B cell (primary cell): Measurements from ENCODE around the gene ACRV1. TPM values are rescaled to one million over a fixed set of nuclear protein-coding genes. Genes with fewer than 3 reads are reported as not detected.

Source experiments
- ATAC-seq: fragments of 200-7000 bp; cut with Tn5 transposase; one replicate; pipeline ENCODE4 v1.10.0; 2021; ENCODE audit warnings: low read depth, mild to moderate bottlenecking, moderate number of reproducible peaks, moderate library complexity
- CTCF ChIA-PET: fragments of 350-600 bp; sonication (Branson Sonifier 250); formaldehyde crosslinking; loops from one replicate; lab custom pipeline; 2021; ENCODE audit warnings: antibody characterized with exemption, inconsistent platforms; lab: Charles Lee
- POLR2A ChIA-PET: fragments of 350-600 bp; sonication (Branson Sonifier 250); formaldehyde crosslinking; loops from one replicate; lab custom pipeline; 2021; ENCODE audit warnings: antibody characterized with exemption; lab: Charles Lee
- DNase-seq: peaks from one replicate; pipeline ENCODE4 v3.0.0; 2013
- H2AFZ ChIP-seq: 2 replicates; pipeline ENCODE4 v1.6.1; 2012; ENCODE audit warnings: mild to moderate bottlenecking, low read depth, low read length; ENCODE audit not compliant: insufficient read depth, poor library complexity, severe bottlenecking
- H3K27ac ChIP-seq, 2 donors: 1 replicate in 1 of 2; 2 replicates in 1 of 2; pipeline ENCODE4 v1.5.1; 2012 to 2013; ENCODE audit warnings: low read length in 2 of 2, mild to moderate bottlenecking in 2 of 2, moderate library complexity in 1 of 2
- H3K27me3 ChIP-seq, 4 experiments: fragments of 200-600 bp in 1 of 4; sonication (generic) in 1 of 4; replicated peaks in 1 of 4; 1 replicate in 2 of 4; 2 replicates in 2 of 4; pipeline versions ENCODE4 v1.6.1 to v1.7.0; 2013 to 2016; ENCODE audit warnings: low read length in 3 of 4, mild to moderate bottlenecking in 2 of 4, mixed read lengths in 1 of 4, moderate library complexity in 1 of 4; ENCODE audit not compliant: insufficient read depth in 4 of 4, control insufficient read depth in 3 of 4; ENCODE audit errors: control extremely low read depth in 1 of 4
- H3K36me3 ChIP-seq, 2 experiments: replicated peaks in 1 of 2; 1 replicate in 1 of 2; 2 replicates in 1 of 2; pipeline versions ENCODE4 v1.6.1 to v1.7.1; 2013; ENCODE audit warnings: low read length in 1 of 2; ENCODE audit not compliant: insufficient read depth in 2 of 2, control insufficient read depth in 1 of 2; ENCODE audit errors: control extremely low read depth in 1 of 2, extremely low read depth in 1 of 2
- H3K4me1 ChIP-seq, 2 donors: fragments of 200-600 bp in 1 of 2; sonication (generic) in 1 of 2; 1 replicate in 1 of 2; 2 replicates in 1 of 2; pipeline versions ENCODE4 v1.5.1 to v1.6.1; 2013 to 2017; ENCODE audit warnings: low read length in 2 of 2; ENCODE audit not compliant: control insufficient read depth in 2 of 2, insufficient read depth in 2 of 2
- H3K4me2 ChIP-seq: replicated peaks from 2 replicates; pipeline ENCODE3; 2012; ENCODE audit warnings: mild to moderate bottlenecking, low read depth, low read length; ENCODE audit not compliant: poor library complexity, severe bottlenecking
- H3K4me3 ChIP-seq, 5 experiments: fragments of 200-600 bp in 1 of 5; sonication (generic) in 1 of 5; 1 replicate in 3 of 5; 2 replicates in 2 of 5; pipeline versions ENCODE4 v1.5.1 to v1.7.0; 2011 to 2016; ENCODE audit warnings: low read length in 4 of 5, mild to moderate bottlenecking in 4 of 5, low read depth in 2 of 5, control low read depth in 1 of 5, moderate library complexity in 1 of 5; ENCODE audit not compliant: insufficient read depth in 1 of 5; ENCODE audit errors: control extremely low read depth in 1 of 5, extremely low read depth in 1 of 5
- H3K79me2 ChIP-seq: fragments of 200-600 bp; sonication (generic); one replicate; pipeline ENCODE4 v1.6.0; 2016; ENCODE audit warnings: low read length; ENCODE audit not compliant: control insufficient read depth, insufficient read depth
- H3K9ac ChIP-seq: fragments of 200-600 bp; sonication (generic); 2 replicates; pipeline ENCODE4 v1.6.1; 2017; ENCODE audit warnings: mild to moderate bottlenecking, low read length, moderate library complexity
- H3K9me3 ChIP-seq, 3 donors: one replicate each; pipeline versions ENCODE4 v1.6.1 to v1.7.1; 2013; ENCODE audit warnings: low read length in 2 of 3; ENCODE audit not compliant: control insufficient read depth in 2 of 3, insufficient read depth in 1 of 3; ENCODE audit errors: control extremely low read depth in 1 of 3
- H4K20me1 ChIP-seq: 2 replicates; pipeline ENCODE4 v1.6.0; 2012; ENCODE audit warnings: mild to moderate bottlenecking, low read length; ENCODE audit not compliant: insufficient read depth, control insufficient read depth, poor library complexity, severe bottlenecking
- H3K27ac Mint-ChIP-seq: one replicate; pipeline ENCODE4 v1.8.0; 2021; ENCODE audit warnings: mixed read lengths
- H3K27me3 Mint-ChIP-seq: one replicate; pipeline ENCODE4 v1.8.0; 2021; ENCODE audit warnings: mixed read lengths
- H3K4me1 Mint-ChIP-seq: one replicate; pipeline ENCODE4 v1.8.0; 2021; ENCODE audit warnings: mixed read lengths
- H3K4me3 Mint-ChIP-seq: one replicate; pipeline ENCODE4 v1.8.0; 2021; ENCODE audit warnings: mixed read lengths
- H3K9me3 Mint-ChIP-seq: one replicate; pipeline ENCODE4 v1.8.0; 2022; ENCODE audit warnings: mixed read lengths; ENCODE audit not compliant: insufficient read depth
- EZH2 ChIP-seq: IDR thresholded peaks from 2 replicates; pipeline ENCODE4 v1.6.1; 2012; ENCODE audit warnings: borderline replicate concordance, low read depth, mild to moderate bottlenecking, moderate library complexity, low read length; ENCODE audit not compliant: insufficient read depth, poor library complexity, severe bottlenecking
- WGBS: methylation state at CpG from one replicate; pipeline ENCODE4 v1.1.5; 2013; ENCODE audit warnings: missing lambda C conversion rate; ENCODE audit not compliant: insufficient coverage; 5-methylcytosine and 5-hydroxymethylcytosine counted together
- intact Hi-C: fragments of 100-400 bp; cut with micrococcal nuclease; formaldehyde crosslinking; loops from one replicate; pipeline ENCODE4 v1.10.0; 2022
- polyA plus RNA-seq: library from polyadenylated mRNA; depleted of rRNA; stranded (reverse); fragments of >200 nt; gene quantifications from 2 replicates; pipeline ENCODE4 v1.2.3, GENCODE V29; 2012
- total RNA-seq, 2 donors: library from RNA; stranded (reverse); fragments of 120-200 nt in 1 of 2; gene quantifications; 1 replicate in 1 of 2; 2 replicates in 1 of 2; pipeline versions ENCODE4 v1.2.3 to v1.2.4, GENCODE V29; 2013 to 2022
- TF ChIP-seq, protein P1 (sequence below): fragments of 200-600 bp; IDR thresholded peaks from one replicate; pipeline ENCODE4 v1.8.0; 2022; ENCODE audit warnings: antibody characterized with exemption, mild to moderate bottlenecking

ACRV1 gene
- total and polyA plus RNA-seq, 2 donors (not counting 1 experiment from before 2014, with no cell fraction given), result not detected

GRCh38 chr11:125663910-125664309, 16.7 kb downstream of the ACRV1 start:
- Histone ChIP-seq H3K9me3 (peaks cover 0 to 3% (median 3%) of the 10 kb centered on the region in 3 donors), H3K27ac (no peak overlapping the region), H2AFZ (no peak overlapping the region), H3K9ac (no peak overlapping the region), H3K79me2 (no peaks in the 10 kb centered on the region), H4K20me1 (no peaks in the 10 kb centered on the region), H3K27me3 (no peaks in the 10 kb centered on the region), H3K4me2 (no peak overlapping the region), H3K4me1 (no peaks in the 10 kb centered on the region), H3K4me3 (no peak overlapping the region), H3K36me3 (peaks cover 0 to 1% of the 10 kb centered on the region in 2 experiments)
- ChIA-PET CTCF (no interaction called here), POLR2A (no interaction called here)
- H3K4me1 Mint-ChIP-seq, result no peaks in the 10 kb centered on the region
- intact Hi-C loops, result no loop called here
- peaks cover 4% of the 10 kb centered on the region for H3K9me3 Mint-ChIP-seq
- DNase-seq (no peak), ATAC-seq (no peak)
- no peaks in the 10 kb centered on the region for H3K27me3 Mint-ChIP-seq
- TF ChIP-seq EZH2, result no peak
- TF ChIP-seq, protein P1, sequence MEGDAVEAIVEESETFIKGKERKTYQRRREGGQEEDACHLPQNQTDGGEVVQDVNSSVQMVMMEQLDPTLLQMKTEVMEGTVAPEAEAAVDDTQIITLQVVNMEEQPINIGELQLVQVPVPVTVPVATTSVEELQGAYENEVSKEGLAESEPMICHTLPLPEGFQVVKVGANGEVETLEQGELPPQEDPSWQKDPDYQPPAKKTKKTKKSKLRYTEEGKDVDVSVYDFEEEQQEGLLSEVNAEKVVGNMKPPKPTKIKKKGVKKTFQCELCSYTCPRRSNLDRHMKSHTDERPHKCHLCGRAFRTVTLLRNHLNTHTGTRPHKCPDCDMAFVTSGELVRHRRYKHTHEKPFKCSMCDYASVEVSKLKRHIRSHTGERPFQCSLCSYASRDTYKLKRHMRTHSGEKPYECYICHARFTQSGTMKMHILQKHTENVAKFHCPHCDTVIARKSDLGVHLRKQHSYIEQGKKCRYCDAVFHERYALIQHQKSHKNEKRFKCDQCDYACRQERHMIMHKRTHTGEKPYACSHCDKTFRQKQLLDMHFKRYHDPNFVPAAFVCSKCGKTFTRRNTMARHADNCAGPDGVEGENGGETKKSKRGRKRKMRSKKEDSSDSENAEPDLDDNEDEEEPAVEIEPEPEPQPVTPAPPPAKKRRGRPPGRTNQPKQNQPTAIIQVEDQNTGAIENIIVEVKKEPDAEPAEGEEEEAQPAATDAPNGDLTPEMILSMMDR, result no peak
- H3K27ac Mint-ChIP-seq, result no peak overlapping the region
- 100% methylated on average over 1 of the region's 3 CpGs for WGBS
- H3K4me3 Mint-ChIP-seq, result no peak overlapping the region

DNA sequence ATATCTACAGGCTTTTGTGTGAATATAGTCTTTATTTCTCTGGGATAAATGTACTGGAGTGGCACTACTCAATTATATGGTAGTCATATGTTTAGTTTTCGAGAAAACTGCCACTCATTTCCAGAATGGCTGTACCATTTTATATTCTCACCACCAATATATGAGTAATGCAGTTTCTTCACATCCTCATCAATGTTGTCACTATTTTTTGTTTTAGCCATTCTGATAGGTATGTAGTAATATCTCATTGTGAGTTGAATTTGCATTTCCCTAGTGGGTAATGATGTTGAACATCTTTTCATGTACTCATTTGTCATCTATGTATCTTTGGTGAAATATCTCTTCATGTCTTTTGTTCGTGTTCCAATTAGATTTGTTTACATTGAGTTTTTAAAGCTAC, 18.0 kb downstream of the ACRV1 start:
- DNase-seq (no peak), ATAC-seq (no peak)
- TF ChIP-seq EZH2, result no peak
- TF ChIP-seq, protein P1, result no peak
- H3K27me3 Mint-ChIP-seq, result no peaks in the 10 kb centered on the region
- ChIA-PET CTCF (no interaction called here), POLR2A (no interaction called here)
- Histone ChIP-seq H3K36me3 (peaks cover 0 to 1% of the 10 kb centered on the region in 2 experiments), H3K27me3 (no peaks in the 10 kb centered on the region), H2AFZ (no peak overlapping the region), H3K79me2 (no peaks in the 10 kb centered on the region), H4K20me1 (no peaks in the 10 kb centered on the region), H3K4me2 (no peak overlapping the region), H3K4me3 (no peak overlapping the region), H3K9me3 (peaks cover 0 to 3% (median 3%) of the 10 kb centered on the region in 3 donors), H3K4me1 (no peaks in the 10 kb centered on the region), H3K9ac (no peak overlapping the region), H3K27ac (no peak overlapping the region)
- H3K4me1 Mint-ChIP-seq, result no peaks in the 10 kb centered on the region
- no CpG with 5 or more reads among the region's 2 CpGs for WGBS
- H3K4me3 Mint-ChIP-seq, result no peak overlapping the region
- peaks cover 4% of the 10 kb centered on the region for H3K9me3 Mint-ChIP-seq
- intact Hi-C loops, result no loop called here
- H3K27ac Mint-ChIP-seq, result no peak overlapping the region
